Astrocyte (in vitro differentiated cells and primary cell): ENCODE data around the gene FANCD2.

ENCODE experiments used
- CTCF ChIP-seq: IDR thresholded peaks from 2 replicates; pipeline ENCODE4 v1.5.1; 2011; ENCODE audit warnings: low read depth, mild to moderate bottlenecking, inconsistent platforms, low read length, moderate library complexity; ENCODE audit not compliant: insufficient read depth
- EZH2 ChIP-seq: IDR thresholded peaks from 2 replicates; pipeline ENCODE4 v1.6.1; 2012; ENCODE audit warnings: mild to moderate bottlenecking, low read length, inconsistent platforms; ENCODE audit not compliant: insufficient read depth

- TF ChIP-seq CTCF (no peak), EZH2 (no peak)
Measured at GRCh38 chr3:10121064-10121463, 94.8 kb downstream of the FANCD2 start.
